Measurements from ENCODE around the gene NEU1.
"Not testable (repeated sequence)": the region's sequence is repeated elsewhere in the genome, so short reads cannot be mapped to it uniquely, and the experiment has no call there.

The NEU1 gene

DNA sequence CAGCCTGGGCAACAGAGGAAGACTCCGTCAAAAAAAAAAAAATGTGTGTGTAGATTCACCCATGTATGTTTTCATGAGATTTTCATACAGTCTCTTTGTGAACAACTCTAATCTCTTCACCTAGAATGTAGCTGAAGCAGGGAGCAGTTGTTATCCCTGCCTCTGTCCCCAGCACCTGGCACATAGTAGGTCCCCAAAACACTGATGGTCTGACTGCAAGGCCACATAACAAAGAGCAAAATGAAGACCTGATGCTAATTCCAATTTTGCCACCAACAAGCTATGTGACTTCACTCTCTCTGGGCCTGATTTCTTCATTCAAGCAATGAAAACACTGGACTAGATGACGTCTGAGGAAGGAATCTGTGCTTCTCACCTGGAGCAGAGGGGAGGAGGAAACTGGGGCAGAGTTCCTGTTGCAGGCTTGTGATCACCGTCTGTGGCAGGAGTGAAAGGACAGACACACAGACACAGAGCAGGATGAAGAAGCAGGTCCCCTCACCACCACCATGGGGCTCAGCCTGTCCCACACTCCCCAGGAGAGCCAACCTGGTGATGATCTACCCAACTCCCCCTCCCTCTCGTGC, 11.6 kb upstream of the NEU1 start:
- no peak for DNase-seq (ENCODE audit: low read depth)

- DNase-seq (ENCODE audit: low read depth) = no peak
Measured at GRCh38 chr6:31871046-31871659, 8.5 kb upstream of the NEU1 start.

DNA sequence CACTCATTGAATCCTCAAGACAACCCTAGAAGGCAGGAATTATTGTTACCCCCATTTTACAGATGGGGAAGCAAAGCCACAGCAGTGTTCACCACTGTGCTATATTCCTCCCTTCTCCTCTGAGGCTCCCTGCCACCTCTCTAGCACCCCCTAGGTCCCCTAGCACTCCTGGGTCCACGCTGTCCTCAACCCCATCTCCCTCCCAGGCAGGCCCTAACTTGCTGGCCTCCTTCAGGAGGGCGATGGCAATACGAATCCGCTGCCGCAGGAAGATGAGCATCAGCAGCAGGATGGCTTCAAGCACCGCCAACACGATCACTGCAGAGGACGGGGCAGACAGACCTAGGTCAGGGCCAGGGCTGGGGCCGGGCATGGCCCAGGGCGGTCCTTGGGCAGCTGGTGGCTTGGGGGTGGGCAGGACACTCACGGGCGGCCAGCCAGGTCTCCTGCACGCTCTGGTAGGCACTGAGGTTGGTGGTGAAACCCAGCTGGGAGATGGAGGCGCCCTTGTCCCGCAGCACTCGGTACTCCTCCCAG, 7.8 kb upstream of the NEU1 start:
- no peak for DNase-seq (ENCODE audit: low read depth)

- DNase-seq (ENCODE audit: low read depth) = no peak
Measured at GRCh38 chr6:31869343-31869742, 6.7 kb upstream of the NEU1 start.

DNA sequence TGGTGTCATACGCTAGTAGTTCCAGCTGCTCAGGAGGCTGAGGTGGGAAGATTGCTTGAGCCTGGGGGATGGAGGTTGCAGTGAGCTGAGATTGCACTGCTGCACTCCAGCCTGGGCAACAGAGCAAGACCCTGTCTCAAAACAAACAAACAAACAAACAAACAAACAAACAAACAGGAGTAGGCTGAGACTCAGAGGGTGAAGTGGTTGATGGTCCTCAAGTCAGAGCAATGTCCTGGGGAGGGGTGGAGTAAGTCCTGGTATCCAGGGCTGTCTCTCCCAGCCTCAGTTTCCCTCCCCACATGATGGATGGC, 6.0 kb upstream of the NEU1 start:
- not testable (repeated sequence) for DNase-seq (ENCODE audit: low read depth)

DNA sequence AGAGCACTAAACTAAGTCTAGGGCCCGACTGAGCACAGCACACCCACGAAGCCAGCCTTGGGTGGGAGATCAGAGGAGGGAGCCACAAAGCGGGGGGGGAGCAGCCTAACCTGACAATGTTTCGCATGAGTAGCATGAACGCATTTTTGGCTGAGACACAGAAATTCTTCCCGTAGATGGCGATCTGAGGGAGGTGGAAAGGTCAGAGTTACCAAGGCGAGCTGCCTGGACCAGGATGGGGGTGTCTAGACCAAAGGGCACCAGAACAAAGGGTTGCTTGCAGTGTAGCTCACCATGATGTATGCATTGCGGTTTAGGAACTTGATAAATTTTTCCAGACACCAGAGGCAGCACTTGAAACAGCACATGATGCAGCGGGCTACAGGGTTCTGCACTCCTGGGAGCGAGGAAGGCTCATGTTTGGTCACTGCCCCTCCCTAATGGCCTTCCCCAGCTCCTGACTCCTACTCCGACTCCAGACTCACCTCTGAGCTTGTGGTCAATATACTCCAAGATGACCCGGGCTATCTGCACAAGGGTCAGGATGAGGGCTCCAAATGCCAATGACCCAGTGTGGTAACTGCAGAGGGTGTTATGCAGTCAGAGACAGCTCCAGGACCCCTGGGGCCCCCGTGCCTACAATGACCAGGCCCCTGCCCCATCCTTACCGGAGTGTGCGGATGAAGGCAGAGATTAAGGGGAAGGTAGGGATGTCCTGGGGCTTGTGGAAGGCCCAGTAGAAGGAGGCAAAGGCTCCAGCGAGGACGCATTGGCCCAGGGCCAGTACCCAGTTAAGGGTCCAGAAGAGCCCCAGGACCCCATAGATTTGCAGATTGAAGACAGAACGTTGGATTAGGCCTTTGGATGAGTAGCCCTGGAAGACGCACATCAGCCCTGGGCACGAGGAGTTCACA, 2.8 kb upstream of the NEU1 start:
- no peak for DNase-seq (ENCODE audit: low read depth)

DNA sequence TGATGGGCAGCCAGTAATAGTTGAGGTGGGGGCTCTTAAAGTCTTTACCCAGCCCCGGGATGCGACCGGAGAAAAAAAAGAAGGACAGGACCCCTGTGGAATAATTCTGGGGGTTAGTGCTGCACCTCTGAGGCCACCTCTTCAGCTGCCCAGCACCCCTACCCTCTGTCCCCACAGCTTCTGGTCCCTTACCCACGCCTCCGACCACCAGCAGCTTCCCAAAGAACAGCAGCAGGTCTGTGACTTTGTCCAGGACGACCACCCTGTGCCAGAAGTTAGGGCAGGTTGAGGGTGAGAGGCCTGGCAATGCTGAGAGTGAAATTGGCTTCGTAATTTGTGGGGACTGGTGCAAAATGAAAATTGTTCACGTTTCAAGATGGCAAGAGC, 2.2 kb upstream of the NEU1 start:
- DNase-seq (ENCODE audit: low read depth) = no peak

GRCh38 chr6:31864123-31864562, 1.5 kb upstream of the NEU1 start:
- not testable (repeated sequence) for DNase-seq (ENCODE audit: low read depth)

DNA sequence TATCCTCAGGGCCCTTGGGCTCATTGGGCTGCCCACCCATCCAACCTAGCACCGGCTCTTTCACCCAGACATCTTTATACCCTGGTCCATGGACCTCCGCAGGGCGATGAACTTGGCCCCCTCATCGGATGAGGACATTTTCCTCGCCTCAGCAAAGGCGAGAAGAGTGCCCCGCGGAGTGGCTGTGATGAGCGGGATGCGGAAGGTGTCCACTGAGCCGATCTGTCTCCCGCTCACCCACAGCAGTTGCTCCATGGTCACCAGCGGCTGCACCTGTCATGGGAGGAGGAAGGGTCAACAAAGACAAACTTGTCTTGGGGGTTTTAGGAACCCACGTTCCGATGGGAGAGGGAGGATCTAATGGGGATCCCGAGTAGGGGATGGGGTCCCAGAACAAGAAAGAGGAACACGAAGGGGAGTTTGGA, 690 bp downstream of the NEU1 start:
- no peak for DNase-seq (ENCODE audit: low read depth)

GRCh38 chr6:31861150-31861549, 1.5 kb downstream of the NEU1 start:
- no peak for DNase-seq (ENCODE audit: low read depth)

DNA sequence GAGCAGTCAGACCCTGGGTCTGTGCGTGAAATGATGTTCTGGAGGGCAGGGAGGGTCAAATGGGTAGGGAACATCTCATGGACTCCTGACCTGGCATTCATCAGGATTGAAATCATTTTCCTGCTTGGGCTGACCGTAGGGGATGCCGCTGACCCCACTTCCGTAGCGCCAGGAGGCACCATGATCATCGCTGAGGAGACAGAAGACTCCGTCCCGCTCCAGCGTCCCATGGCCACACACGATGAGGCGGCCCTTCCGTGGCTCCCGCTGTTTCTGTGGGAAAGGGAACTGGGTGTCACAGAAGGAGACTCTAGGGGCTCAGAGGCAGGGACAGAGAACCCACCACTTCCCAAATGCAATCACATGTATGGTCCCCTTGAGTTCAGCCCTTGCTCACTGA, 2.3 kb downstream of the NEU1 start:
- DNase-seq (ENCODE audit: low read depth) = no peak

- no peak for DNase-seq (ENCODE audit: low read depth)
Measured at GRCh38 chr6:31859923-31860322, 2.7 kb downstream of the NEU1 start.

GRCh38 chr6:31858707-31859106, 3.9 kb downstream of the NEU1 start:
- DNase-seq (ENCODE audit: low read depth) = no peak

DNA sequence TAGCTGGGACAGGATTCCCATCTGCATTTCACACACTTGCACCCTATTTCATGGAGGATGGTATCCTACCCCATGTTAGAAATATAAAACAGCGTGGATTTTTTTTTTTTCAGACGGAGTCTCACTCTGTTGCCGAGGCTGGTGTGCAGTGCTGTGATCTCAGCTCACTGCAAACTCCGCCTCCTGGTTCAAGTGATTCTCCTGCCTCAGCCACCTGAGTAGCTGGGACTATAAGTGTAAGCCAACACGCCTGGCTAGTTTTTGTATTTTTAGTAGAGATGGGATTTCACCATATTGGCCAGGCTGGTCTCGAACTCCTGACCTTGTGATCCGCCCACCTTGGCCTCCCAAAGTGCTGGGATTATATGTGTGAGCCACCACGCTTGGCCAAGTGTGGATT, 4.8 kb downstream of the NEU1 start:
- not testable (repeated sequence) for DNase-seq (ENCODE audit: low read depth)

DNA sequence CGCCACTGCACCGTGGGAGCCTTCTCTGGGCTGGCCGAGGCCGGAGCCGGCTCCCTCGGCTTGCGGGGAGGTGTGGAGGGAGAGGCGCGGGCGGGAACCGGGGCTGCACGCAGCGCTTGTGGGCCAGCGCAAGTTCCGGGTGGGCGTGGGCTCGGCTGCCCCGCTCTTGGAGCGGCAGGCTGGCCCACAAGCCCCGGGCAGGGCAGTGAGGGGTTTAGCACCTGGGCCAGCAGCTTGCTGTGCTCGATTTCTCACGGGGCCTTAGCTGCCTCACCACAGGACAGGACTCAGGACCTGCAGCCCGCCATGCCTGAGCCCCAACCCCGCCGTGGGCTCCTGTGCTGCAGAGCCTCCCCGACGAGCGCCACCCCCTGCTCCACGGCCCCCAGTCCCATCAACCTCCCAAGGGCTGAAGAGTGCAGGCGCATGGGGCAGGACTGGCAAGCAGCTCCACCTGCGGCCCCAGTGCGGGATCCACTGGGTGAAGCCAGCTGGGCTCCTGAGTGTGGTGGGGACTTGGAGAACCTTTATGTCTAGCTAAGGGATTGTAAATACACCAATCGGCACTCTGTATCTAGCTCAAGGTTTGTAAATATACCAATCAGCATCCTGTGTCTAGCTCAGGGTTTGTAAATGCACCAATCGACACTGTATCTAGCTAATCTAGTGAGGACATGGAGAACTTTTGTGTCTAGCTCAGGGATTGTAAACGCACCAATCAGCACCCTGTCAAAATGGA, 10.5 kb downstream of the NEU1 start:
- DNase-seq (ENCODE audit: low read depth) = not testable (repeated sequence)

DNA sequence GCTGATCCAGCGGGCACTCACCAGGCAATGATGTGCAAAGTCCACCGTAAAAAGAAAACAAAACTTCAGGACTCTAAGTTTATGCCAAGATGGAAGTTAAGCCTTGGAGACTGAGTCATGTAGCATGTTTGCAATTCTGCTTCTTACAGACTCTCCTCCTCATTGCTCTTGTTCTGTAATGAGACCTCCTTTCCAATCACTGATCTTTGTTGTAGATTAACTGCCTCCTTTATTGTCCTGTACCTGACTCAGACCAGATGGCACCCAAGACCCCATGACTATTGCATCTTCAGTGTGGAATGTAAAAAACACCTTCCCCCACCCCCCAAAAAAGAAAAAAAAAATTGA, 11.2 kb downstream of the NEU1 start:
- no peak for DNase-seq (ENCODE audit: low read depth)

DNA sequence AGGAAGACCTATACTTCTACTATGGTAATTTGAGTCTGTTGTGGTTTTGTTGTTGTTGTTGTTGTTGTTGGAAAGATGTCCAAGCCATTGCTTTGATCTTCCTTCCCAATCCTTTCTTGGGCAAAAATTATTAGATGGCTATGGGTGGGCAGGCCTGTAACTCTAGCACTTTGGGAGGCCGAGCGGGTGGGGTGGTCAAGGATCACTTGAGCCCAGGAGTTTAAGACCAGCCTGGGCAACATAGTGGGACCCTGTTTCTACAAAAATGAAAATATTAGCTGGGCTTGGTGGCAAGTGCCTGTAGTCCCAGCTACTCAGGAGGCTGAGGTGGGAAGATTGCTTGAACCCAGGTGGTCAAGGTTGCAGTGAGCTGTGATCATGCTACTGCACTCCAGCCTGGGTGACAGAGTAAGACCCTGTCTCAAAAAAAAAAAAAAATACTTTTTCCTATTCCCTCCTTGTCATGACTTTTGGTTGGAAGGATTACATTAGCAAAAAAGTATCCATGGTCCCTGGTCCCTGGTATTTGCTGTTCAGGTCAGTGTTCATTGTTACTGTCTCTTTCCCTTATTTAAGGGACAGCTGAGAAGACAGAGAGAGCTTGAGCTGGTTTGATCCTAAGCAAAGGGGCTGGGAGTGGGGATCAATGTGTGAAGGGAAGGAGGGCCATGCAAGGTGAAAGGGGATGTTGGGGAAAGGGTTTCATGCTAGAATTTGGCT, 11.7 kb downstream of the NEU1 start:
- DNase-seq (ENCODE audit: low read depth) = no peak

DNA sequence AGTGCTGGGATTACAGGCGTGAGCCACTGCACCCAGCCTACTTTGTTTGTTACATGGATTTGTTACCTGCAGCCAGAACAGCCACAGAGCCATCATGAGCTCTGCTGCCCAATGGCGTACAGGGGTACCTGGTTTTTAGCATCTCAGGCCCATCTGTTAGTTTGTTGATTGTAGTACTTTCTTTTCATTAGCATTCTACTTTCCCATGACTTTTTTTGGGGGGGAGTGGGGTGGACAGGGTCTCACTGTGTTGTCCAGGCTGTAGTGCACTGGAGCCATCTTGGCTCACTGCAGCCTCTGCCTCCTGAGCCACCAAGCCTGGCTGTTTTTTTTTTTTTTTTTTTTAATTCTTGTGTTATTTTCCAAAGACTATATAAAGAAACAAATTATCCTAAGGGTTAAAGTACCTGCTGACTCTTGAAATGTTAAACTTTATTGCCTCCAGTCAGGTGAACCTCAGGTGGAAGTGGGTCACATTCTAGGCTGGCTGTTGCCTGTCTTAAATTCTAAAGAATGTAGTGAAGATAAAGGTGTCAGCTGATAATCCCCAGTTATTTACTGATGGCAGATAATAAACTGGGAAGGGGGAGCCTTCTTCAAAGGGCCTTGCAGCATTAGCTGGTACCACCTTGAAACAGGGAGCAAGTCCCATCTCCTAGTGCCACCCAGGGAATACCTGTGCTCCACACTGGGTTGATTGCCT, 15.2 kb downstream of the NEU1 start:
- DNase-seq (ENCODE audit: low read depth) = no peak

DNA sequence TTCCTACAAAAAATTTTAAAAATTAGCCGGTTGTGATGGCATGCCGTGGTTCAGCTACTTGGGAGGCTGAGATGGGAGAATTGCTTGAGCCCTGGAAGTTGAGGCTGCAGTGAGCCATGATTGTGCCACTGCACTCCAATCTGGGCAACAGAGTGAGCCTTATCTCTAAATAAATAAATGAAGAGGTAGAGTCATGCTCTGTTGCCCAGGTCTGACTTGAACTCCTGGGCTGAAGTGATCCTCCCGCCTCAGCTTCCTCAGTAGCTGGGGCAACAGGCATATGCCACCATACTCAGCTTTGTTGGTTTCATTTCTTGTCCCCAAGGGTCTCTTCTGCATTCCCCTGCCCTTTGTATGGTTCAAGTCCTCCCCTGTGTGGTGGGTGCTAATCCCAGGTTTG, 18.1 kb downstream of the NEU1 start:
- no peak for DNase-seq (ENCODE audit: low read depth)

- DNase-seq (ENCODE audit: low read depth) = no peak
Measured at GRCh38 chr6:31842053-31842452, 20.6 kb downstream of the NEU1 start.

DNA sequence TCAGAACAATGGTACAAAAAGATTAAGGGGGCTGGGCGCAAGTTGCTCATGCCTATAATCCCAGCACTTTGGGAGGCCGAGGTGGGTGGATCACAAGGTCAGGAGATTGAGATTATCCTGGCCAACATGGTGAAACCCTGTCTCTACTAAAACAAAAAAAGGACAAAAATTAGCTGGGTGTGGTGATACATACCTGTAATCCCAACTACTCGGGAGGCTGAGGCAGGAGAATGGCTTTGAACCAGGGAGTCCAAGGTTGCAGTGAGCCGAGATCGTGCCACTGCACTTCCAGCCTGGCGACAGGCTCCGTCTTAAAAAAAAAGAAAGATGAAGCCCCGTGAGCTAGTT, 22.9 kb downstream of the NEU1 start:
- not testable (repeated sequence) for DNase-seq (ENCODE audit: low read depth)
